Ramos (cell line): Measurements from ENCODE around the gene THADA.
"Not testable (repeated sequence)": the region's sequence is repeated elsewhere in the genome, so short reads cannot be mapped to it uniquely, and the experiment has no call there.

Experiments
- in situ Hi-C: fragments of 300-500 bp; cut with MboI; formaldehyde crosslinking; loops from one replicate; pipeline ENCODE4 v1.14.3; 2022; ENCODE audit warnings: low sequenced_read_pairs; ENCODE audit not compliant: unreplicated experiment

Gene THADA

GRCh38 chr2:43542285-43542933, 53.4 kb downstream of the THADA start:
- in situ Hi-C loops: no loop called here

DNA sequence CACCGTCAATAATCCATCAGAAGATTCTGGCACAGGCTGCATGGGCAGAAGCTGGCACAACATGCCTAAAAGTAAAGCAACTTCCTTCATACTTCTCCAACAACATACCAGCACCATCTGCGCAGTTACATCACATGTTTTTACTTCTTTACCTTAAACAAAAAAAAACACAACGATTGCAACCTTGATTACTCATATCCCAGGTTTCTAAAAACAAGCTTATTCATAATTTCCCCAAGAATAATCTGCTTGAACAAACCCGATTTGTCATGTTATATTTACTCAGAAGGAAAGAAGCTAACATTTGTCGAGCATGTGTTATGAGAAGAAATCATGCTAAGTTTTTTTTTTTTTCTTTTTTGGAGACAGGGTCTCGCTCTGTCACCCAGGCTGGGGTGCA, 54.7 kb downstream of the THADA start:
- in situ Hi-C loops: no loop called here

GRCh38 chr2:43540021-43540779, 55.6 kb downstream of the THADA start:
- in situ Hi-C loops: no loop called here

- in situ Hi-C loops: no loop called here
Measured at GRCh38 chr2:43539436-43539835, 56.4 kb downstream of the THADA start.

GRCh38 chr2:43538034-43538670, 57.7 kb downstream of the THADA start:
- in situ Hi-C loops: no loop called here

DNA sequence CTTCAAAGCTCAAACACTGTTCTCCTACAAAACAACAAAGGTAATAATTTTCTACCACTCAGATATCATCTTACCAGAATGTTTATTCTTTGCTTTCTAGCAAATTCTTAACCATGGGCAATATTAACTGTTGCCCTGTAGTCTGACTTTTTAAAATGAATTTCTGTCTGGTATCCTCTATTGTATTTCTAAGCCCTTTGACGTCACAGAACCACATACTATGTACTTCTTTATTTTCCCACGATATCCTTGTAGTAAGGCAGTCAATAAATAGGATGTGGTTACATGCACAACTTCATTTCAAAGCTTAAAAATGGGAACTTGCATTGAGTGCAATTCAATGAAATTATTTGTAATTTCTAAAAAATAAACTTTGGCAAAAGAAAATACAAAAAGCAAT, 58.7 kb downstream of the THADA start:
- in situ Hi-C loops: no loop called here

DNA sequence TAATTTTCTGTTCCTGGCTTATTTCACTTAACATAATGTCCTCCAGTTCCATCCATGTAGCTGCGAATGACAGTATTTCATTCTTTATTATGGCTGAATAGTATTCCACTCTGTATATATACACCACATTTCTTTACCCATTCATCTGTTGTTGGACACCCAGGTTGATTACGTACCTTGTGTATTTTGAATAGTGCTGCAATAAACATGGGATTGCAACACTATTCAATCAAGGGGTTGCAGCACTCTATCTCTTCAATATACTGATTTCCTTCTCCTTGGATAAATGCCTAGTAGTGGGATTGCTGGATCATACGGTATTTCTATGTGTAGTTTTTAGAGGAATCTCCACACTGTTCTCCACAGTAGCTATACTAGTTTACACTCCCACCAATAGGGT, 61.3 kb downstream of the THADA start:
- in situ Hi-C loops: no loop called here

DNA sequence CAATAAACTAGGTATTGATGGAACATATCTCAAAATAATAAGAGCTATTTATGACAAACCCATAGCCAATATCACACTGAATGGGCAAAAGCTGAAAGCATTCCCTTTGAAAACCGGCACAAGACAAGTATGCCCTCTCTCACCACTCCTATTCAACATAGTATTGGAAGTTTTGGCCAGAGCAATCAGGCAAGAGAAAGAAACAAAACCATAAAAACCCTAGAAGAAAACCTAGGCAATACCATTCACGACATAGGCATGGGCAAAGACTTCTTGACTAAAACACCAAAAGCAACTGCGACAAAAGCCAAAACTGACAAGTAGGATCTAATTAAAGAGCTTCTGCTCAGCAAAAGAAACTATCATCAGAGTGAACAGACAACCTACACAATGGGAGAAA, 63.3 kb downstream of the THADA start:
- in situ Hi-C loops: not testable (repeated sequence)

GRCh38 chr2:43531251-43531650, 64.6 kb downstream of the THADA start:
- in situ Hi-C loops: no loop called here

DNA sequence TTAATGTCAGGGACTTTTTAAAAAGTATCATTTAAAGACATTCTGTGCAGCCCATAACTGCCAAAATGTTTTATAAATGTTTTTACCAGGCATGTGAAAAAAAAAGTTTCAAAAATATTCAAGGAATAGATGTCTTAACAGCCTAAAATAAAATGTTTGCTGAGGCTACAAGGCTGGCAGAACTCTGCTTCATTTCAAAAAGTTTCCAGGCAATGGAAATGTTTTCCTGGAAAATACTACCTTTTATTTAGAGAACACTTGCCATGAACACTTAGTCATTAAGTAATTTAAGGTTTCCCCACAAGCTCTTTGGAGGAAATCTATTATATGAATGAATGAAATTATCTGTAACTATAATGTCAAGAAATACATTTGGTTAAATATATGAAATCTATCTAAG, 68.8 kb downstream of the THADA start:
- in situ Hi-C loops: no loop called here

DNA sequence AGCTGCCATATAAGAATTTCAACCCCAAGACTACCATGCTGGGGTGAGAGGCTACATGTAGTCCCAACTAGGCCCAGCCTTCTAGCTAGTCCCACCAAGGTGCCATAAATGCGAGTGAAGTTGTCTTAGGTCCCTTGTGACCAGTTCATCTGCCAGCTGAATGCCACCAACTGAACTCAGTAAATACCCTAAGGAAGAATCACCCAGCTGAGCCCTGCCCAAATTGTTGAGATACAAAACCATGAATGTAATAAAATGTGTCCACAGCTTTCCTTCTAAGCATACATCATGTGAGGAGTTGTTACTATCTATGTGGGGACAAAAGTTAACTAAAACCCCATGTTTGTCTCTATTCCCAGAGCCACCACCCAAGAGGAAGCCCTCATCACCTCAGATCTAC, 70.3 kb downstream of the THADA start:
- in situ Hi-C loops: no loop called here

- in situ Hi-C loops: no loop called here
Measured at GRCh38 chr2:43524177-43524965, 71.5 kb downstream of the THADA start.

- in situ Hi-C loops: no loop called here
Measured at GRCh38 chr2:43522177-43522576, 73.7 kb downstream of the THADA start.

GRCh38 chr2:43521568-43521967, 74.3 kb downstream of the THADA start:
- in situ Hi-C loops: no loop called here

DNA sequence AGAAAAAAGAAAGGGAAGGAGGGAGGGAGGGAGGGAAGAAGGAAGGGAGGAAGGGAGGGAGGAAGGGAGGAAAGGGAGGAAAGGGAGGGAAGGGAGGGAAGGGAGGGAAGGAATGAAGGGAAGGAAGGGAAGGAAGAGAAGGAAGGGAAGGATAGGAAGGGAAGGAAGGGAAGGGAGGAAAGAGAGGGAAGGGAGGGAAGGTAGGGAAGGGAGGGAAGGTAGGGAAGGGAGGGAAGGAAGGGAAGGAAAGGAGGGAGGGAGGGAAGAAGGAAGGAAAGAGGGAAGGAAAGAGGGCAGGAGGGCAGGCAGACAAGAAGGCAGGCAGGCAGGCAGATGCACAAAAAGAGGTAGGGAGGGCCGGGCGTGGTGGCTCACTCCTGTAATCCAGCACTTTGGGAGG, 74.9 kb downstream of the THADA start:
- in situ Hi-C loops: no loop called here

DNA sequence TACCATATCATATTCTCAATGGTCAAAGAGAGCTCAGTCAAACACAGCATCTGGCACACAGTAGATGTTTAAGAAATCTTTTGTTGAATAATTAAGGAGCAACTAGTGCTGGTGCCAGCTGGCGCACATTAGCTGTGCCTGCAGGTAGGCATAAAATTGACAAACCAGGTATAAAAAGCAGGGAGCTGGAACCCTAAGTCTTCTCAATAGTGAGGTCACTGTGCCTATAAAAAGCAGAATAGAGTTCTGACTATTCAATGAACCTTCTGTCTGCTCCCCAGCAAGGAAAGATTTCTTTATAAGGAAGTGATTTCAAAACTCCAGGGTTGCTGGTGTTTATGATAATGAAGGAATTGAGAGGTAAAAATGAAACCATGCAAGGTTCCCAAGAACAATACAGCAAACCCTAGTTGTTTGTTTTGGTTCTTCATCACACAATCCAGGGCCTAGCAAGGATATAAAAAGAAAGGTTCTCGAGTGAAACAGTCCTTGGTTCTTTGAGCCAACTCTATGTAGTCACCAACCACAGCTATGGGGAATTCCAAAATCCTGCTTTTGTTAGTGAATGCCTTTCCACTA, 76.1 kb downstream of the THADA start:
- in situ Hi-C loops: no loop called here

DNA sequence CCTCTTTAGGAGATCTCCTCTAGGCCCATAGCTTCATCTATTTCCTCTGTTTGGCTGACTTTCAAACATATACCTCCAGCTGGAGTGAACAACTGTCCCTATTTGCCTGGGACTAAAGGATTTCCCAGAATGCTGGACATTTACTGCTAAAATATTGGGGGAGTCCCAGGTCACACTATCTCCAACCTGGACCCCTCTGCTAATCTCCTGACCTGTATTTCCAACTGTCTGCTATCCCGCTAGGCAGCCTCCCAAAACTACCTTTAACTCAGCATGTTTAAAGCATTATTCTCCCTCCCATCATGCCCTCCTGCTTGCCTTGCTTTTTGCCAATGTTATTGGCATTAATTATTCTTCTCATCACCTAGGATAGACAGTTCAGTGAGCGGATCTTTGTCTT, 77.1 kb downstream of the THADA start:
- in situ Hi-C loops: no loop called here

DNA sequence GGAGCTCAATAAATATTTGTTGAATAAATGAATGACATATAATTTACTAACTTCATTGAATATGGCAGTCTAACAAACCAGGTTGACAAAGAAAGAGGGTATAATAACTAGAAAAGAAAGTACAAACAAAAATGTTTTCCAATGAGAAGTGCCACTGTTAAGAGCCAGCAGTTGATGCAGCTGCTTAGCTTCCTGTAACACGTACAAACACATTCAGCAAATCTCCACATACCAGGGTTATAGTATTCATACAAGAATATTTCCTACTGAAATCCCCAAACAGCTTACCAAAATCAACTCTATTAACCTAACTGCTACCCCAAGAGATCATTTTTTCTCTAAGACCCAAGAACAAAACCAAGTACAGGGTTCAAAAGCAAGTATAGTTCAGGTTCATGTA, 77.7 kb downstream of the THADA start:
- in situ Hi-C loops: no loop called here

DNA sequence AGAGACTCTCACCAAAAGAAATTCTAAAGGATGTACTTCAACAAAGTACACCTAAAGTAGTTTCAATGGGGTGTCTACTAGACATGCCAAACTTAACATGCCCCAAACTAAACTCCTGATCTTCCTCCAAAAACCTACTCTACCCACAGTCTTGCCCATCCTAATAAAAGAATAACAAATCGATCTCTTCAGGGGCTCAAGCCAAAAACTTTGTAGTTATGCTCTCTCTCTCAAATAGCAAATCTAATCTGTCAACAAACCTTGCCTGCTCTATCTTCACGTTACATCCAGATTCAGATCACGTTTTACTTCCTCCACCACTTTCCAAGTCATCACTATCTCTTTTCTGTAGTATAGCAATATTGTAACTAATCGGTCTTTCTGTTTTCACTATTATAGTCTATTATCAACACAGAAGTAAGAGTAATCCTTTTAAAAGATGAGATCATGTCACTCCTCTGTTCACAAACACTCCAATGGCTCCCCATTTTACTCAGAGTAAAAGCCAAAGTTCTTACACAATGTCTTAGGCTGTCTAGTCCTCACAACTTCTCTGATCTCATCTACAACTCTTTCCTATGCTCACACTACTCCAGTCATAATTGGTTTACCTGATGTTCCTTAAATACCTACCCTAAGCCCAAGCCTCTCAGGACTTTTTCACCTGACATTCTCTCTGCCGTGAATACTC, 79.9 kb downstream of the THADA start:
- in situ Hi-C loops: no loop called here

- in situ Hi-C loops: no loop called here
Measured at GRCh38 chr2:43515248-43515647, 80.6 kb downstream of the THADA start.
